Stimulated activated CD8-positive, alpha-beta memory T cell treated with anti-CD3 and anti-CD28 coated beads, Interleukin-7, amount 100 ng/mL, for 48 hours (primary cell): ENCODE data around the gene ADAMTS2.
"Not testable (repeated sequence)": the region's sequence is repeated elsewhere in the genome, so short reads cannot be mapped to it uniquely, and the experiment has no call there.

ENCODE experiments used
- DNase-seq, 2 donors: peaks; one replicate each; pipeline ENCODE4 v3.0.0-alpha.2; 2020; ENCODE audit warnings: low read depth in 1 of 2; ENCODE audit errors: extremely low read depth in 1 of 2

The ADAMTS2 gene

DNA sequence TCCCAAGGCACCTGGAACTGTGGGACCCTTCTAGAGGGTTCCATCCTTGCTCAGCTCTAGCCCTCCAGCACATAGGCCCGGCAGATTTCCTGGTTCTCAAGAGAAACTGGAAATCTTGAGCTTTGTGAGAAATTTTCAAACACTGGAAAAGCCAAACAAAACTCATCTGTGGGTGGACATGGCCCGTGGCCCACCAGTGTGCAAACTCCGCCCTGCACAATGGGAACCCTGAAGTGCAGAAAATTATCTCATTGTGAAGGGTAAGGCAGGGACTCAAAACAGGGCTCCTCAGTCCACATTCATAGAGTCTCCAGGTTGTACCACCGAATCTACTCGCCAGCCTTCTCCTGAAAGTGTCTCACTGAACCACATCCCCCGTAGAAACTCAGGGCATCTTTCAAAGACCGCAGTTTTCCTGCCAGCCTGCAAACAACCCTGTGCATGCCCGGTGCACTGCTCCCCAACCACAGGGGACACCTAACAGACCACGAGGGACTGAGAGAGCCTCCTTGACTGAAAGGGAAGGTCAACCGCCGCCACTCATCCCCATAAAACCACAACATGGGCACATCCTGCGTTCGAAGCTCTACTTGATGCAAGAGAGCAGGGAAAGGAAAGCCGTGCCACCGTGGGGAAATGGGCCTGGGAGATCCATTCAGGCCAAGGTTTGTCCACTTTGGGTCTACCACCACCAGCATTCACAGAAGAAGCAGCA lies 18.1 kb downstream of the ADAMTS2 start:
- DNase-seq = no peak

DNA sequence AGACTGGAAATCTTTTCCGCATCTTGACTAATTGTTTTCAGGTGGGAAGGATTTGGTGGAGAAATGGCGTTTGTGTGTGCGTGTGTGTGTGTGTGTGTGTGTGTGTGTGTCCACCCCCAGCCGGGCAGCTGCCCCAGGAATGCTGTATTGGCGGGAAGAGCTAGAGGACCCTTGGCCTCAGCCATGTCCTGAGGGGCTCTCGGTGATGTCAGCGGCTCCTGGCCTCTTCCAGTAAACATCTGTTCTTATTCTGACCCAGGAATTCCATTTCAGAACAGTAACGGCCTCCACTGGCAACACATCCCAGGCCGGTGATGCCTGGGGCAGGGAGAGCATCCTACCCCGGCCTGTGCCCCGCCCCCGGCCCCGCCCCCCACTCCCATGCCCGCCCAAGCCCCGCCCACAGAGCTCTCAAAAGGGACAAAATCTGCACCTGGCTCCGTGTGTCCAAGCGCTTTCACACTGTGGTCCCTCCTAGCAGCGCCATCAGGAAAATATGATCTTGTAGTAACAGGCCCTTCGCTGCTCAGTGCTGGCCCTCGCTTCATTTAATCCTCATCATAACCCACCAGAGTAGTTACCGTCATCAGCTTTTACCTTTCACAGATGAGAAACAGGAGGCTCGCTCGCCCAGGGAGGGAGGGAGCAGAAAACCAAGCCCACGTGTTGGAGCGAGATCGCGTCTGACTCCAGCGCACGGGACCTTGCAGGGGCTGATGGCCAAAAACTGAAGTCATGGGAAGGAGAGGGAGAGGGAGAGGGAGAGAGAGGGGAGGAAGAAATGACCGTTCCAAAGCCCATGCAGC lies 18.9 kb downstream of the ADAMTS2 start:
- no peak for DNase-seq

- DNase-seq = no peak
Observed at GRCh38 chr5:179325296-179326031, 19.8 kb downstream of the ADAMTS2 start.

- DNase-seq = no peak
Observed at GRCh38 chr5:179324760-179325295, 20.4 kb downstream of the ADAMTS2 start.

DNA sequence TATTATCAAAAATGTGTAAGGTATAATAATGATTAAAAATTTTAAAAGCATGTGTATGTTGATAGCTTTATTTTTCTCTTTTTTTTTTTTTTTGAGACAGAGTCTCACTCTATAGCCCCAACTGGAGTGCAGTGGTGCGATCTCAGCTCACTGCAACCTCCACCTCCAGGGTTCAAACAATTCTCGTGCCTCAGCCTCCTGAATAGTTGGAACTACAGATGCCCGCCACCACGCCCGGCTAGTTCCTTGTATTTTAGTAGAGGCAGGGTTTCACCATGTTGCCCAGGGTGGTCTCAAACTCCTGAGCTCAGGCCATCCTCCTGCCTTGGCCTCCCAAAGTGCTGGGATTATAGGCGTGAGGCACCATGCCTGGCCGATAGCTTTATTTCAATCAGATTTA lies 20.9 kb downstream of the ADAMTS2 start:
- DNase-seq = not testable (repeated sequence)

GRCh38 chr5:179323026-179323870 lies 22.0 kb downstream of the ADAMTS2 start:
- DNase-seq = no peak

- no peak for DNase-seq
Observed at GRCh38 chr5:179322071-179323025, 22.9 kb downstream of the ADAMTS2 start.

- DNase-seq = no peak
Observed at GRCh38 chr5:179321206-179321987, 23.9 kb downstream of the ADAMTS2 start.

DNA sequence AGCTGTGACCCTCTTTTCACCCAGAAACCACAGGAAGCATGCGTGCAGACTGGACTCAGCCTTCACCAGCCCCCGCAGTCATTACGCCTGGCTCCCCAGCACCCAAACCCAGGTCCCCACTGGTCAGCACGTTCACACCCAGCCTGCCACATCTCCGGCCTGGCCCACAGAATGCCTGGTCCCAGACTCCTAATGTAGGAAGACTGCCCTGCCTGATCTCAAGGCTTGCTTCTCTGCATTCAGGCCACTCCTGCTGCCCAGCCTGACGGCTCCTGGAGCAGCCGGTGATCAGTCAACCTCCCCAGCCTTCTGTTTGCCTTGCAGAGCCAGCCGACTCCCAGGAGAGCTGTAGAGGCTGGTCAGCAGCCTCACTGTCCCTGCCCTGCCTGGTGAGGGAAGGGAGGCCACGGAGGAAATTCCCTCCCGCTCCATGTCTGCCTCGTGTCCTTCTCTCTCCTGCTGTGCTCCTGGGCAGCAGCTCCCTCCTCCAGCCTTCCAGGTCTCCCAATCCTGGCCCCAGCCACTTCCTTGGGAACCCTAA lies 25.4 kb downstream of the ADAMTS2 start:
- DNase-seq = no peak

GRCh38 chr5:179319123-179319522 lies 26.1 kb downstream of the ADAMTS2 start:
- DNase-seq = no peak

DNA sequence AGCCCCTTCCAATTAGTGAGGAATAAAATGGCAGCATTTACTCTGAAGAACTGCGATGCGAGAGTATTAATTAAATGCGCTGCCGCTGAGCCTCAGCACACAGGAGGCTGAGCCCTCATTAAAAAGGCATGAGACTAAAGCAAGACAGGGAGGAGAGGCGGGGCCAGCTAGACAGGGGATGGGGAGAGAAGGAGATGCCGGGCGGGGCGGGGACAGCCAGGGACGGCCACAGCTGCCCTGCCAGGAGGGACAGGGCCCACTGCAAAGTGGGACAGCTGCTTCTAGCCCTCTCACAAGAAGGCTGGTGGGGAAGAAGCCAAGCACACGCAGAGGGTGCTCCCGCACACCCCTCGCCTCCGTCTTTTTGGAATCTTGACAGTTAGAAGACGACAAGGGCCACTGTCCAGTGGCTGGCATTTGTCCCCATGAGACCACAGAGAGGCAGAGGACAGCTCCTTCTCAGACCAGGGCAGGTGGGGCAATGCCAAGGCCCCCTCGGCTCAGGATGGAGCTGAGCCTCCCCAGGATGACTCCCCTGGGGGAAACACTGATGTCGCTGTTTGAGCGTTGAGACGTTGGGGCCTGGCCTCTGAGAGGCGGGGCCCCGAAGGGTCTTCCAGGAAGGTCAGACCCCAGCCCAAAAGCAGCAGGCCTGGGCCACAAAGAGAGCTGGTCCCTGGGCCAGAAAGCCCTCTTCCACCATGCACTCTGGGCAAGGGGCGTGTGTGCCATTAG lies 26.9 kb downstream of the ADAMTS2 start:
- no peak for DNase-seq

- DNase-seq = no peak
Observed at GRCh38 chr5:179317411-179318220, 27.6 kb downstream of the ADAMTS2 start.

DNA sequence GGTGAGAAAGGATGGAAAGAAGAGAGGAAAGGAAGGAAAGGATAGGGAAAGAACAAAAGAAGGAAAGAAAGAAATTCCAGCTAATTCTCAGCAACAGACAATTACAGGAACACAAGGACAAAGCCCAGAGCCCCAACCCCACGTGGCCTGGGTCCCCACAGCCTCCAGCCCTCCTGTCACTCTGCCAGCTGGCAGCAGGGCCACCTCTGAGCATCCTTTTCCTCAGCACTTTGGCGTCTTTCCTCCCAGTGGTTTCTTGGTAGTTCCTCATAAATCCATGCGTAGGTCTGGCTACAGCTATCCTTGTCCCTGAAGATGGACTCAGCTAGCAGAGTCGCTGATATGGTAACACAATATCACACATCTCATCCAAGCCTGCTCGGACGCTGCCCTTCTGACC lies 28.3 kb downstream of the ADAMTS2 start:
- DNase-seq = no peak

- no peak for DNase-seq
Observed at GRCh38 chr5:179316111-179316551, 29.1 kb downstream of the ADAMTS2 start.

DNA sequence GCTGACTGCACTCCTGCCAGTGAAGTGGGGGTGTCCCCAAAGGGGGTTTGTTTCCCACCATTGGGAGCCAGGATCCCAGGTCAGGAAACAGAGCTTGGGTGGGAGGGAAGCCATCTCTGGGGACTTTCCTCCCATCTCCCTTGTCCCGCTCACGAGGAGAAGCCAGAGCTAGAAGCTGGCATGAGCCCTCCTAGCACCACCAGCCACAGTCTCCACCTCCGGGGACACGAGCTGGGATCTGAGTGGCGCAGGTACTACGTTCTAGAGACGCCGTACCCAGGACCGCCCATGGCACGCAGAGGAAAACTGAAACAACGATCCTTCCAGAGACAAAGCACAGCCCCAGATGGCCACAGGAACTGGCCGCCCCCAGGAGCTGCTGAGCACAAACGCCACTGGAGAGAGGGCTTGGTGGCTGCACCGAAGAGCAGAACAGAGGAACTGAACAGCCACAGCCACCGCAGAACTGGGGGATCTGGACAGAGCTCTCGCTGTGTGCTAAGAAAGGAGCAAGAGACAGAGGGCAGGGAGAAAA lies 29.8 kb downstream of the ADAMTS2 start:
- DNase-seq = no peak

- no peak for DNase-seq
Observed at GRCh38 chr5:179314606-179315355, 30.5 kb downstream of the ADAMTS2 start.
